ENCODE results near the gene TSKU.

The TSKU gene

GRCh38 chr11:76752321-76753143, 30.6 kb upstream of the TSKU start:
- DNase-seq (ENCODE audit: low spot score) = no peak

GRCh38 chr11:76753449-76753848, 29.7 kb upstream of the TSKU start:
- DNase-seq (ENCODE audit: low spot score) = no peak

DNA sequence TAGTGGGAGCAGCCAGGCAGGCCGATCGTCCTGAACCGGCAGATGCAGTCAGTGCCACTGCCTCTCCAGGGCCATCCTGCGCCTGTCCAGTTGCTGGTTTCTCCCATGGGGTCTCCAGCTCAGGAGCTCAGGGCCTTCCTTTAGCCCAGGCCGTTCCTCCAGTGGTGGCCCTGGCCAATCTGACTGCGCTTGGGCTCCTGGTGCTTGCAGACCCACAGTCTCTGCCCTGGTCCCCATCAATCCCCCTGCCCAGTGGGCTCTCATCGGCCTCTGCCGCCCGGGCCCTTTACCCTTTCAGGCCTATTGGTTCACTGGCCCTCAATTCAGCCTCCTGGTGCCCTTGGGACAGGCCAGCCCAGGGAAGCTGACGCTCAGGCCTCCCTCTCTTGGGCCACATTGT, 29.2 kb upstream of the TSKU start:
- no peak for DNase-seq (ENCODE audit: low spot score)

- DNase-seq (ENCODE audit: low spot score) = no peak
Measured at GRCh38 chr11:76756341-76756741, 26.8 kb upstream of the TSKU start.

DNA sequence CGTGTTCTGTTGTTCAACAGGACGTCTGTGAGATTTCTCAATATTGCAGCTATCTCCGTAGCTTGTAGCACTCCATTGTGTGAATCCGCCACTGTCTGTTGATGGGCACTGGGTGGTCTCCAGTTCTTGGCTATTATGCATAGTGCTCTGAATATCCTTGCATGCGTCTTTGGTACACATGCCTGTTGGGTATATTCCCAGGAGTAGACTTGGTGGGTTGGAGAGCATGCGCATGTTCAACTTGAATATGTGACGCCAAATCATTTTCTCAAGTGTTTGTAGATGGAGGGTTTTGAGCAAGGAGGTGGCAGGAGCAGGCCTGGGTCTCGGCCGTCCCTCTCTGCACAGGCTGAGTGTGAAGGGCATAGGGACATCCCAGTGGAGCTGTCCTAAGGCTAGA, 24.8 kb upstream of the TSKU start:
- DNase-seq (ENCODE audit: low spot score) = no peak

- DNase-seq (ENCODE audit: low spot score) = no peak
Measured at GRCh38 chr11:76759092-76759491, 24.1 kb upstream of the TSKU start.

DNA sequence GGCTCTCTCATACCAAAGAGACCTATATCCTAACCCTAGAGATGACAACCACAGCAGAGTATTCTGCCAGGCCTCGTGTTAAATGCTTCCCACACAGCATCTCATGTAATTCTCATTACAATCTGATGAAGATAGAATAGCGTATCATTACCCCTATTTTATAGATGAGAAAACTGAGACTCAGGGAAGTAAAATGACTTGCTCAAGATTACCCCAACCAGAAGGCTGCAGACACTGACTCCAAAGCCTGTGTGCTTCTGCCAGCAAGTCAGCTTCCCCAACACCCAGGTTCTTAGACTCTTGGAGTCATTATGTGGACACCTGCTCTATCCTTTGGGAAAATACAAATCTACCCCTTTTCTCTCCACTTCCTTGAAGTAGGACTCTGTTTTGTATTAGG, 23.6 kb upstream of the TSKU start:
- no peak for DNase-seq (ENCODE audit: low spot score)

DNA sequence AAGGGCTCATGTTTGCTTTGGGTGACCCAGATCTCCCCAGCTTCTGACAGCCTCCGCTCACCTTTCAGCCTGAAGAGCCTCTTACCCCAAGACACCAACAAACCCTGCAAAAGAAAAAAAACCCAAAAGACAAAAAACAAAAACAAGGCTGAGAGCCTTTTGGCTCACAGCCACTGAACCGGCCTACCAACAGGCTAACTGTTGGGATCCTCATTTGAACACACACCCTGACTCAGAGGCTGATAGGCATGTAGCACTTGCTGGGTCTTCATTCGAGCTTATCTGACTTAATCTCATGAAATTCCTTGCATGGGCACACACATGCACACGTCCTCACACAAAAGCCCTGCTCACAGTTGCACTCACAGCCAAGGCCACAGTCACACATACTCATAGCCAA, 22.9 kb upstream of the TSKU start:
- DNase-seq (ENCODE audit: low spot score) = no peak

GRCh38 chr11:76761718-76762355, 21.3 kb upstream of the TSKU start:
- DNase-seq (ENCODE audit: low spot score) = no peak

GRCh38 chr11:76762356-76762752, 20.8 kb upstream of the TSKU start:
- DNase-seq (ENCODE audit: low spot score) = no peak

DNA sequence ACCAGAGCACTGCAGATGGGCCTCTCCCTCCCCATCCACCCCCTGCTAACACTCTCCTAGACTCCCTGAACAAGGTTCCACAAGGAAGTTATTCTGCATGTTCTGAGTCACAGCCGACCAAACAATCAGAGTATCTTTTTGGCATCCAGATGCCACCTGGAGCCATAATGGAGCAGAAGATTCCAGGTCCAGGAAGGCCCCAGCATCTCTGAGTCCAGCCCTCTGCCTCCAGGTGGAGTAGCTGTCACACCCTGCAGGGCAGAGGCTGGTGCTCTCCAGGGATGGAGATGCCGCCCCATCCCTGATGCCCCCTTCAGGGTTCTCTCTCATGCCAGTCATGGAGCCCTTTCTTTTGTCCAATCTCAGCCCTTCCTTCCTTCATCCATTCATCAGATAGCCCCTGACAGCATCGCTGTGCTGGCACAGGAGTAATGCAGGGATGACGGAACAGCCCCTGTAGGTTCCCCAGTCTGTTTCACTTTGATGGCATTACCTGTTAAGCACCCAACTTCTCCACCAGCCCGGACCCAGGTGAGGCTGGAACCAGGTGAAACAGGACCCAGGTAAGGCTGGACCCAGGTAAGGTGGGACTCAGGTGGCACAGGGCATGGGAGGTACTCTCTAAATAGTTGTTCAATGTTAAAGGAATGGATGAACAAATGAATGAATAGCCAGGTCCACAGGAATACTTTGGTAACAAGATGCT, 20.1 kb upstream of the TSKU start:
- DNase-seq (ENCODE audit: low spot score) = no peak

GRCh38 chr11:76763573-76764346, 19.4 kb upstream of the TSKU start:
- DNase-seq (ENCODE audit: low spot score) = no peak

GRCh38 chr11:76764941-76765665, 18.1 kb upstream of the TSKU start:
- DNase-seq (ENCODE audit: low spot score) = no peak

- no peak for DNase-seq (ENCODE audit: low spot score)
Measured at GRCh38 chr11:76765863-76766350, 17.2 kb upstream of the TSKU start.

DNA sequence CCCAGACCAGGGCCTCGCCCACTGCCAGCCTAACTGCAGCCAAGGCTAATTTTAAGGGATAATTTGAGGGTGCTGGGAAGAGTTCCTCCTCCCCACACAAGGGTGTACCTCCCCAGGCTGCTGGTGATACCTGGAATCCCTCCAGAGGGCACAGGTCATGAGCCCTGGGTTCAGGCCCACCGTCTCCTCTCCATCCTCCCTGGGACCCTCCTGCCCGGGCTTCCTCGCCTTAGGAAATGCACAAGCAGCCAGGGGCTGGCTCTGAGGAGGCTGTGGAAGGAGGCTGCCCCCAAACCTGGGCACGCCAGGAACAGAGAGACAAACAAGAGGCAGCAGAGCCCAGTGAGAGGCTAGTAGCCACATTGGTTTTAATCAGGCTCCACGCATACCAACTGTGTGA, 16.6 kb upstream of the TSKU start:
- no peak for DNase-seq (ENCODE audit: low spot score)

GRCh38 chr11:76767659-76768058, 15.5 kb upstream of the TSKU start:
- DNase-seq (ENCODE audit: low spot score) = no peak

- no peak for DNase-seq (ENCODE audit: low spot score)
Measured at GRCh38 chr11:76768088-76768908, 14.9 kb upstream of the TSKU start.

- DNase-seq (ENCODE audit: low spot score) = no peak
Measured at GRCh38 chr11:76768909-76769560, 14.1 kb upstream of the TSKU start.

DNA sequence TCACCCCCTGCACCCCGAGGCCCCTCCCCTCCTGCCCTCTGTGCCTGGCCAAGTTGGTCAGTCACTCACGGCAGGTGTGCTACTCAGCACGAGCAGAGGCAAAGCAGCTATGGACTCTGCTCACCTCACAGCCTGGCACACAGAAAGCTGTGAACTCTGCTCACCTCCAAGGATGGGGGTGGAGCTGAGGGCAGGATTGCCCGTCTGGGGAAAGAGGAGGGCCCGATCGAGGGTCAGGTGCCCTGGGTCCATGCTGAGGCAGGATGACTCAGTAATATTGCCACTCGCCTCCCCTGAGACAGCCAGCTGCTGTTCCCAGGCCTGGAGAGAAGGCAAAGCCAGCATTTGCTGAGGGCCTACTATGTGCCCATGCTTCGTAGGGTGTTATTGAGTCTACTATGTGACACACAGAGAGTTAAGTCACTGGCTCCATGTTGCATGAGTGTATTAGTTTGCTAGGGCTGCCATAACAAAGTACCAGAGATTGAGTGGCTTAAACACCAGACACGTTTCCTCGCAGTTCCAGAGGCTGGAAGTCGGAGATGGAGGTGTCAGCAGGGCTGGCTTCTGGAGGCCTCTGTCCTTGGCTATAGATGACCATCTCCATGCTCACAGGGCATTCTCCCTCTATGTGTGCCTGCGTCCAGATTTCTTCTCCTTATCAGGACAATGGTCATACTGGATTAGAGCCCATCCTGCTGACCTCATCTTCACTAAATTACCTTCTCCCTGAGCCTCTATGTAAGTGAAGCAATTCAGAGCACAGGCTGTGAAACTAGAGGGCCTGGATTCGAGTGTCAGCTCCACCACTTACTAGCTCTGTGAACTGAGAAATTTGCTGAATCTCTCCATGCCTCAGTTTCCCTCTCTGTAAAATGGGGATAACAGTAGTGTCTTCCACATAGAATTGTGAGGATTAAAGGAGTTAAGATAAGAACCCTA, 13.2 kb upstream of the TSKU start:
- DNase-seq (ENCODE audit: low spot score) = no peak

Measured in cerebellar cortex (tissue), 1 donor.